HG03097 (cell line): ENCODE data around the gene TPPP2.

ENCODE experiments used
- ATAC-seq: cut with Tn5 transposase; IDR thresholded peaks from one replicate; pipeline ENCODE4 v1.9.1; 2021; ENCODE audit not compliant: unreplicated experiment, low FRiP score

The TPPP2 gene

DNA sequence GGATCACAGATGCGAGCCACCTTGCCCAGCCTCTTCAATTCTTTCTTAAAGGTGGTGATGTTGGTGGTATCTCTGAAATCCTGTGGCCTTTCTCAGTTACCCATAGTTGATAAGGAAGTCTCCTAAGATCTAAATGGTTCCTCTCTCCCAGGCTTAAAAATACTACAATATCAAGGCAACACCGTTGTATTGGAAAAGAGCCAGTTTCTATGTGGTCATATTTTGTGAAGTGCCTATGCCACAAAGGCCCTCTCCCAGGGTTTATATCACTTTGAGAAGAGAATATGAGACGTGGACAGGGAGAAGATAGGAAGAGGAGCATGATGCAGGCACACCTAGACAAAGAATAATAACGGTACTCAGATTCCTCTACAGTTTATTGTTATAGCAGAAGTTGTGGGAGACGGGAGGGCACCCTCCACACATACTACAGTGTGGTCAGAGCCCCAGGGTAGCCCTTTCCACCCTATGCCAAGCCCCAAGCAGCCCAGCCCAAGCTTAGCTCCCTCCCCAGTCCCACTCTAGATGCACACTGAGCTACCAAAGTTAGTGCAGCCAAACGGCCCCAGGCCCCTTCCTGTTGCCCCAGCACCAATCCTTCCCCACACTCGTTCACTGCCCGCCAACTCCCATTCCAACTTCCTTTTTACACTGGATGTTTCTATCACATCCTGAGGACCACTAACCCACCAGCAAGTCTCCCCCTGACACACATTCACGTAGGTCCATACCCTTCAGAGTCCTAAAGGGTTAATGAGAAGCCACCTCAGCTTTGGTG is 13.4 kb upstream of the TPPP2 start:
- ATAC-seq, result no peak

DNA sequence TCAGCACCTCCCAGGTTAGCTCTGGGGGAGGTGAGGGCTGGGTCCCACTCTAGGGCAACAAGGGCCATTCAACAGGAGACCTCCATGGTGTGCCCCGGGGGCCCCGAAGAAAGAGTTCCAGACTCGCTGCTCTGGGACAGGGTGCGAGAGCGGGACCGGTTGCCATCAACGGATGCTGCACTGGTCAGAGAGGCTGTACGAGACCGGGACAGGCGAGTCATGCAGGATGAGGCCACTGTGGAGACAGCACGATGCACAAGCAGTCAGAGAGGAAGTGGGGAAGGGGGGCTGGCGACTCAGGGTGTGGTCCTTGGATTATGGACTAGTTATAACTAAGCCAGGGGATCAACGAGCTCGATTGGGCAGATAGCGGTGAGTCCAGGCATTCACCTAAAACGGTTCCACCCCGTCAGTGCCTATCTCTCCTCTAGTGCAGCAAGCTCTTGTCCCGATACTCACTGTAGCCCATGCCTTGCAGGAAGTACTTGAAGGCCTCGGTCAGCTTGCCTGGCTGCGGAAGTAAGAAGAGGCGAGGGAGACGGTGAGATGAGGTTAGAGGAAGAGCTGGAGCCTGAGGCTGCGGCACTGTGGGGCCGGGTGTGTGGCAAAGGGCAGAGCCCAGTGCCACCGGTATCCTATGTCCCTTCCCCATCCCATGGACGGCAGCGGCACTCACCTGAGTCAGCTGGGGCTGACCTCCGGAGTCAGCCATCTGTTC is 12.3 kb upstream of the TPPP2 start:
- ATAC-seq, result no peak

DNA sequence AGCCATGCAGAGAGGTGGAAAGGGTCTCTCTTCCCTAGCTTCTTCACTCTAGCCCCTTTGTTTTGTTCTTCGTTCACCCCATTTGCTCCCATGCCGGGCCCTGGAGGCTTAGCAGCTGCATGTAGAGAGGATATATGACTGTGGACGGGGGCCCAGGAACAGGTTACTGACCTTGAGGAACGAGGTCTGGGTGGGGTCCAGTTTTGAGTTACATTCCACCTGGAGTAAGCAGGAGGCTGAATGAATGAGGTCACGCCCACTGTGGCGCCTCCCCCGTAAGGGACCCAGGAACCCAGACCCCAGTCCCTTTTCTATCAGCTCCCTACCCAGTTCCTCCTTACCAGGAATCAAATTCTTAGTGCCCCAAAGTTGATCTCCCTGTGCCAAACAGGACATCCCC is 11.7 kb upstream of the TPPP2 start:
- no peak for ATAC-seq

DNA sequence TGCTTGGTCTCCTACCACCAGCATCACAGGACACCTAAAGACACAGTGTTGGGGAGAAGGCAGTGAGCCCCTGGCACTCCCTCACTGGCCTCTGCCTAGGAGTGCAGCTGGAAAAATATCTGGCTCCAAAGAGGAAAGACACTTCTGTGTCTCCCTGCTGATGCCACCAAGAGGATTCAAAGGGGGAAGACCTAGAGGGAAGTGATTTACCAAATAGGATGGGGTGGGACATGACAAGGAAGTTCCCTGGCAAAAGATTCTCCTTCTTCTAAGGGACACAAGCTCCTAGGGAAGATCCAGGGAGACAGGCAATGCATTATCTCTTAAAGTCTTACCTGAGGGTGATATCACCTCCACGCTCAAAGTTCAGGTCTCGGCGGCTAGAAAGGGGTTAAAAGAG is 11.2 kb upstream of the TPPP2 start:
- ATAC-seq, result no peak

DNA sequence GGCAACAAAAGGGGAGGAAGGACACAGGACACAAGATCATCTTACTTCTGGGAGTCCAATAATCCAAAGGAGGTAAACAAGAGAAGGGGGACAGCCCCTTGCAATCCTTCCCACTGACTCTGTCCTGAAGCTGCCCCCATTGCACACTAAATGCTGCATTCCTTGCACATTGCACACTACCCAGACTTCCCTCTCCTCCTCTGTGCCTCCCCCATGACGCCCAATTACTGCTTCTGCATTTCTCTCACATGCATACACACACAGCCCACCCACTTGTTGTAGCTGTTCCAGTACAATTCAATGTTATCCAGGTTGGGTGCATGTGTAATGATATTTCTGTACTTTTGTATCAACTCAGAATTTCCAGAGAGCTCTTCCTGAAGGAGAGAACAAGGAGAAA is 10.7 kb upstream of the TPPP2 start:
- no peak for ATAC-seq

DNA sequence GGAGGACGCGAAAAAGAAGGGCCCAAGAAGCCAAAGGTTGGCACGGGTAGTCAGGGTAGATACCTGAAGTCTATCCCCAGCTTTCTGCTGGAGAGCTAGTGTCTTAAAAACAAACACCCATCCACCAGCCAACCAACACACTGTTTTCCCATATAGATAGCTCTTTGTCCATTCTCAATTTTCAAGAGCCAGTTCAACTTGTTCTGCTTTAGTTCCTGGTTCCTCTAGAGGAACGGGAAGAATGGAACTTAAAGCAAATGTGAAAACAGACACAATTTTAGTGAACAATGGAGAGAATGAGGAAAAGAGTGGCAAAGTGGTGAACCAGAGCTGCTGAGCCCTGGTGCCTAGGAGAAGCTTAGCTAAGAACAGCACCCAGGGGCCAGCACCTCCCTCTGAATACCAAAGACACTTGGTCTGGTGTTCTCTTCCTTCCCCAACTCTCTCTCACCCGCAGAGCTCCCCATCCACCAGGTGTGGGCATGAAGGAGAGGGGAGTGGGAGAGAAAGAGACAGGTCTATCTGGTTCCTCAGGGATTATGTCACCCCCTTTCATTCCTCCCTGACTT is 9.0 kb upstream of the TPPP2 start:
- no peak for ATAC-seq

DNA sequence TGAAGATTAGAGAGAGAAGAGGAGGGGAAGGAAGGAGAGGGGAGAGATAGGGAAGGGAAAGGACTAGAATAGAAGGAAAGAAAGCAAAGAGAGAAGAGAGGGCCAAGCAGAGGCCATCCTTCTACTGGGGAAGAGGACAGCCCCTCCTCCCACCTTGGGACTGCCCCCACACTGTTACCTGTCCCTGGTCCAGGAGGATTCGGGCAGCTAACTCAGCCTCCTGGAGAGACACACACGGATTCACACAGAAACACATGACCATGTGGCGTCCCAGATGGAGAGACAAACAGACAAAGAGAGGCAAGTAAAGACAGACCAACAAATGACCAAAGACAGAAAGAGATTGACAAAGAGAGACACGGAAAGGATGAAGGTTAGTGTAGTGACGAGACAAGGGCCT is 7.3 kb upstream of the TPPP2 start:
- ATAC-seq, result no peak

DNA sequence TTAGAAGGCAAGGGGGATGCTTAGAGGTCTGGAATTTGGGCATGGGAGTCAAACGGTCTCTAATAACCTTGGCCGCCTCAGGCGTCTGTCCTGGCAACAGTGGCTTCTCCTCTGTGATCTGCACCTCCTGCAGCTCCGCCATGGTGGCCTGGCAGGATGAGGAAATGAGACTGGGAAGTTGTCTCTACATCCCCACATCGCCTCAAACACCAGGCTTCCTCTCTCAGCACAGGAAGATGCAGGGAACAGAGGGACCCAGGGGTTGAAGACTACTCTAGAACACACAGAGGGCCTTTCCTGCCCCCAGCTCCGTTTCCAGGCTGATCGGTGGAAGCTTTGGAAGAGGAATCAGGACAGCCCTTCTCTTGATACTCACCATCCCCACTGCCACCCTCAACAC is 6.8 kb upstream of the TPPP2 start:
- ATAC-seq, result no peak

DNA sequence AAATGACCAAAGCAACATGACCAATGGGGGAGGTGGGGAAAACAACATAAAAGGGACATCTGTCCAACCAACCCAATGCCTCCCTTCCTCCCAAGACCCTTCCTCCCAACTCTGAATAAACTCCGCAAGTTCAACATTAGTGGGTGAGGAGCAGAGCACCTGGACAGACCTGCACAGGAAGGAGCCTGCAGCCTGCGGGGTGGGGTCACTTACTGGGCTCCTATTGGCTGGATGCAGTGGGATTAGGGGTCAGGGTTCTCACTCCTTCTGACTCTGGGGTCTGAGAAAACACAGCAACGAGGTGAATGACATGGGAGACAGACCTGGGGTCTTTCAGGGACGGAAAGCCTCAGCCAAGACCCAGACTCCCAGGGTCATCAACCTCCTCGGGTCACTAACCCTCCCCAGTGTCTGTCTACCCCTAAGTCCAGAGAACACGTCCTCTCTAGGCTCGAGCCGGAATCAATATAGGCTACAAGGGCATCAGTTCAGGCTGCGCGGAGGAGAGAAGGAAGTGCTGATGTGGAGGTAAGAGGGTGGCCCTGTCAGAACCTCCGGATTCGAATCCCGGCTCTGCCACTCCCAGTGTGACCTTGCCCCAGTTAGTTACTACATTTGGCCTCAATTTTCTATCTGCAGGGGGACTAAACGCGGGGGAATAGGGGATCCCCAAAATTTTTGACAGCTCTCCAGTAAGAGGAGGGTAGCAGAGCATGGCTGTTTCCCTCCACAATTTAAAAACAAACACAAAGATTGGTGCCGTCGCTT is 6.0 kb upstream of the TPPP2 start:
- ATAC-seq, result no peak

DNA sequence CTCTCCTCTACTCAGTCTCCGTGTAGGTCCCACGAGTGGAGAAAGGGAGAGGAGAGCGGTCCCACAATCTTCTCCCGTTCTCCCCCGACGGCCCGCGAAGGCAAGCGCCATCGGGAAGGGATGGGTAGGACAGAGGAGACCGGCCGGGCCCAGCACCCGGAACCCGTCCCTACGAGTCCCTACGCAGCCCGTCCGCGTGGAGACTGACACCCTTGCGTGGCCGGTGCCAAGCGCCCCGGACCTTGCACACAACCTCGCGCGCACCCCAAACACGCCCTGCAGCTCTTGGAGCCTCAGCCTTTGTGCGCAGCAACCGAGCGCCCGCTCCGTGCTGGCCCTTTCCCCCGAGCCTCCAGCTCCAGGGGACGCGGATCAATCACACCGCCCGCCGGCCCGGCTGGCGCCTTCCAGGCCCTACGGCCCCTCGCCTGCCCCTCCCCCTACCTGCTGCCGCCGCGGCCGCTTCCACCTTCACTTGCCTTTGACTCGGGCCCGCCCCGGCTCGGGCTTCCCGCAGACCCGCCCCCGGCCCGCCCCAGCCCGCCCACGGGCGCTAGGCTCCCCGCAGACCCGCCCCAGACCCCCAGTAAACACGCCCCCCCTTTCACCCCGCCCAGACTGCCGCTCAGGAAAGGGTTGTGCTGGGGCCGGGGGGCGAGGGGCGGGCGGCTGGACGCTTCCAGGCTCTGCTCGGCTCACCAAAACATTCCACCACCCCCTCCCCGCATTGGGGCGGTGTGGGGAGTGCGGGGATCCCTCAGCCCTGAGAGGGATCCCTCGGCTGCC is 5.2 kb upstream of the TPPP2 start, which contains the start of gene NDRG2:
Gene NDRG2 (minus strand): TSS at position 477 of the 786 bp plus-strand sequence. CDS start 1,746 bp downstream, outside the sequence.
- no peak for ATAC-seq

DNA sequence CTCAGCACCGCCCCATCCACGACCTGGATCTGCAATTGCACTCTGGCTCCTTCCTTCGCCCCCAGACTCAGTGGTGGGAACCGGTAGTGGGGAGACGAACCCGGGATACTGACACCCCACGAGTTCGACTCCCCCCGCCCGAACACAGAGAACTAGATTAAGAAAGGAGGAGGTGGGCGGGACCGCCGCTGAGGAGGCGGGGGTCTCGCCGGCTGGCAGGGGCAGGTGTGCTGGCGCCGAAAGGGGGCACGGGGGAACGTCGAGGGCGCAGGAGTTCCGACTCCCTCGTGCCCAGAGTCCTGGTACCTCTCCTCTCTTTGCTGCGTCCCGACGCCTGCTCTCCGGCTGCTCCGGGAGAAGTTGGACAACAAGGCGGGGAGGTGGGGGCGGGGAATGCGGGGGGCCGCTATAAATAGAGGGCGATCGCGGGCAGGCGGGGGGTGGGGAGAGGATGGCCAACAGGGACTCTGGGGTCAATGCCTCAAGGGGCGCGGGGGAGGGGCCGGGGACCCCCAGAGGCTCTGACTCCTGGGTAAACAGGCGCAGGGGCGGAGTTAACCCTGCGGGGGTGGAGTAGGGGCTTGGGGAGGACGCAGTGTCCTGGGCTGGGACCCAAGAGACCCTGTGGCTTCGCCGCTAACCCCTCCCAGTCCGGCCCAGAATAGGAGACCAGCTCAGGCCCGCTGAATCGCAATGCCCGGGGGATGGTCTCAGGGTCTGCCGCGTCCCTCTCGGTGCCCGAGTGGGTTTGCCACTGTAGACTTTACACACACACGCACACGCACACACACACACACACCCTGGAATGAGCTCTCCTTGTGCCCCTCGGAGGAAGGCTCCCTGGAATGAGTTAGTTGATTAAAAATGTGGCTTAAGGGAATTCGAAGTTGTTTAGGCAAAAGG is 4.4 kb upstream of the TPPP2 start:
- no peak for ATAC-seq

DNA sequence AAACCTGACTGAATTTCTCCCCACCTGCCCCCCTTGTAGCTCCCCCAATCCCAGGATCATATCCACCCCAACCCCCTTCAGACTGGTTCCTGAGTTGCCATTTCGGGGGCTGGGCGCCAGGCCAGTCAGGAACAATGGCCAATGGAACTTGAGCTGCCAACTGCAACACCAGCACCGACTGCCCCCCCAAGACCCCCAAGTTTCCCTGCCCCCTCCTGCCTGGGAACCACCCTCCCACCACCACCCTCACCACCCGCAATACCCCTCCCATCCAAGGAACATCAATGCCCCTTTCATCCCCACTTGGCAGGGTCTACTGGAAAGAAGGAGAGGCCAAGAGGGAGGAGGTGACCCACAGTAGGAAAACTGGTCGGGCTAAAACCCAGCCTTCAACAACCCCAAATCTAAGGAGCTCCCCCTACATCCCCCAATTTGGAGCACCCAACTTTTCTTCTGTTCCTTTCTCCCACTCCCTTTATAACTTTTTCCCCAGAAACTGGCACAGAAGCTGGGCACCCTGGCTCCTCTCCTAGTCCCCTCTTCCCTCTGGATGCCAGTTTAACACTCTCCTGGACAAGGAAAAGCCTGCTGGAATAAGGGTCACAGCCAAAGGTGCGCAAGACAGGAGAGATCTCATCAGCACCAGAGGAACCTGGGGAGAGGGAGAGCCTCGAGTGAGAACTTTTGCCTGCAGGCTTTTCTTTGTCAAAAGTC is 3.6 kb upstream of the TPPP2 start:
- ATAC-seq, result no peak

DNA sequence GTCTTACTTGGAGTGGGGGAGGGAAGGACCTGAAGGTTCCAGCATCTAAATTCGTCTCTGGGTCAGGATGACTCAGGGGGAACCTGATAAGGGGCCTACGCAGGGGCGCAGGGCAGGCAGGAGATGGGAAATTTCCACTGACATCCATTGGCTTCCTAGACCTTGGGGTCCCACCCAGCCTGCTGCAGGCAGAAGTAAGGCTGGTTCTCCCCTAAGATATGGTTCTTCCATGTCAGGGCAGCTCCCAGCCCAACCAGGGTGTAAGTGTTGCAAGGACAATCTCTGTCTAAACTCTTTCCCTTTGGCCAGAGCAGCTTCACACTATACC is 3.1 kb upstream of the TPPP2 start:
- ATAC-seq, result no peak

DNA sequence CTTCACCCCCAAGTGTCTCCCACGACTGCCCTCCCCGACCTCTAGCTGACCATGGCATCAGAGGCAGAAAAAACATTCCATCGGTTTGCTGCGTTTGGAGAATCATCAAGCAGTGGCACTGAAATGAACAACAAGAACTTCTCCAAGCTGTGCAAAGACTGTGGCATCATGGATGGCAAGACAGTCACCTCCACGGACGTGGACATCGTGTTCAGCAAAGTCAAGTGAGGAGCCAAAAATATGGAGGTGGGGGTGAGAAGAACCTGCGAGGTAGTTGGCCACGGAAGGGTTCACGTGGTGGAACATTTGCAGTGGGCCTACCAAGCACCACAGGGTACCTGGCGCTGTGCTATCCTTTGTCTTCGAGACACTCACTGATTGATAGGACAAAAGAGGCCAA is 514 bp downstream of the TPPP2 start:
- no peak for ATAC-seq

DNA sequence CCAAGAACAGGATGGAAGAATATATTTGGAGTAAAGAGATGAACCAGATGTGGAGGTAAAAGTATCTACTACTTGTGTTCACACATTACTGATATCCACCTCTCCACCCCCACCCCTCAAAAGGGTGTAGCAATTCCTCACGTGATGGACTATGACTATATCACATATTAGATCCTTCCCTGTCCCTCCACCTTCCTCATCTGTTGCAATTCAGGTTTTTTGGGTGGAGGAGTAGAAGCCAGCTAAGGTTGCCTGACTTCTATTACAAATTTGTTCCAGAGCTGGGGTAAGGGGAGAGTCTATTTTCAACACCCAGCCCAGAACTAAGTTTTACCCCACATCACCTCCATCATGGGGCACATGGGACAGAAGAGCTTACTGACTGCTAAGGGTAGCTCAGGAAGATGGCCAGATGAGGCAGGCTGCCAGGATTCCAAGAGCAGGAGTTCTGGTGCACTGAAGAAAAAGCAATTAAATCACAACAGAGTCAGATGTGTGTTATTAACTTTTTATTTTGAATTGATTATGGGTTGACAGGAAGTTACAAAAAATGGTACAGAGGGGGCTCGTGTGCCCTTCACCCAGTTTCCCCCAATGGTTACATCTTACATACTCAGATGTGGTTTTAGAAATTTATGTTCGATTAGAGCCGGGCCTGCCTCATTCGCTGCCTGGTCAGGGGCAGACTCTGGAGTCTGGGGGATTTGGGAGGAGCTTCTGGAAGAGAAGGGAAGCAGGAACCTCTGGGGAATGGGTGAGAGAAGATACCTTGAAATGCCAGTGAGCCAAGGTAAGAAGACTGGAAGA is 2.5 kb downstream of the TPPP2 start:
- ATAC-seq, result no peak

DNA sequence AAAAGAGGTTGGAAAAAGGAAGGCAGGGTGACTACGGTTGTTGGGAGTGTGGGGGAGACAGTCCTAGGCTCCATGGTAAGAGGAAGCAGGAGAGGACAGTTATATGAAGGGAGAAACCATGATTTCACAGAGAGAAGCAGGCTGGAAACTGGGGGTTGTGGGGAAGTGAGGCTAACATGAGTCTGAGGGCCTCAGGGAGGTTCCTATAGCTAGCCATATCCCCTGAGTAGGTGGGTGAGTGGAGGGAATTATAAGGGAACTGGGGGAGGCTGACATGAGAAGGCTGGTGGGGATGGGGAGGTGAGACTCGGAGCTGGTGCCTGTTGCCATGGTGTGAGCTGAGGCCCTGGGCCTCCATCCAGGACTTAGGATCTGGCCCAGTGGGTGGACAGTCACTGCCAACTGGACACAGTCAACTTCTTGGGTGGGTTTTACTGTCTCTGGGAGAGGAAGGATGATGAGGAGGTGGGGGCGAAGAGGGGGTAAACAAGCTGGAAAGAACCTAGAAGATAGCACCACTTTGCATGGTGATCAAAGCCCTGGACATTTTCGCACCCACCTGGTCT is 3.2 kb downstream of the TPPP2 start:
- no peak for ATAC-seq

DNA sequence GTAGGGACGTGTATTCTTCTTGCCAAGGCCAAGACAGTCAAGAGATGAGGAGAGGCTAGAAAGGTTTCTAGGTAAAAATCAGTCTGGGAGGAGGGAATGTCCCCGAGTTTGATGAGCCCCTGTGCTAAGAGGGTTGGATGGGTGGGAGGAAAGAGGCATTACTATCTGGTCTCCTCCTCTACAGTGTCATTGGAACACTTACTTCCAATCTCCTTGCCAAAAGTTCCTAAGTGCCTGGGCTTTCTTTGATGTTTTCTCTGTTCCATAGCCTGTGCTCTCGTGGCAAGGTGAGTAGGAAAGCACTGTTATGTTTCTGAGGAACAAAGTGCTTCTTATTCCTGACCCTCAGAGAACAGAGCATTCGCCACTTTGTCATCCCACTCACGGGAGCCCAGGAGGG is 4.7 kb downstream of the TPPP2 start, which contains the start of gene RNASE13:
Gene RNASE13 (minus strand): TSS at position 101 of the 400 bp plus-strand sequence. CDS start 519 bp downstream, outside the sequence.
- ATAC-seq, result no peak

DNA sequence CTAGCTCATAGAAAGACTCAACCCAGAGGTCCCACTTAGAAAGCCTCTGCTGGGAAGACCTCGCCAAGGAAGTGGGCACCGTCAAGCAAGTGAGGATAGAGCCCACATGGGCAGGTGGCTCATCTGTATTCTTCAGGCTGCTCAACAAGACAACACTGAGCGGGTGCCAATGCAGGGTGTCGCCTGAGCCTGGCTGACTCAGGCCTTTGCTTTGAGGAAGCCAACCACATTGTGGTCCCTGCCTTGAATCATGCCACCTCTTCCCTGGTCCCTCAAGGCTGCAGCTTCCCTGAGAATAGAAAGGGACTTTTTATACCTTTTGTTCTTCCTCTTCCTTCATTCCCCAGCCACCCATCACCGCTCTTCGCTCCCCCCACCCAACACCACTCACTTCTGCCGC is 6.7 kb downstream of the TPPP2 start:
- no peak for ATAC-seq
